Thoracic aorta (tissue), 2 donors: ENCODE data around the gene SH3PXD2A. TPM values are rescaled to one million over a fixed set of nuclear protein-coding genes. Genes with fewer than 3 reads are reported as not detected.

Experiments
- ATAC-seq: fragments of 150-250 bp; one replicate; pipeline ENCODE4 v1.8.0; 2017; ENCODE audit warnings: low read depth; ENCODE audit not compliant: insufficient number of reproducible peaks, low FRiP score
- DNase-seq: peaks from one replicate; pipeline ENCODE4 v3.0.0-alpha.2; 2020; ENCODE audit warnings: low spot score
- H3K27ac ChIP-seq, 2 donors: fragments of 200-600 bp; sonication (generic); 1 replicate in 1 of 2; 2 replicates in 1 of 2; pipeline ENCODE4 v1.5.1; 2016; ENCODE audit warnings: mild to moderate bottlenecking in 2 of 2, moderate library complexity in 2 of 2
- H3K27me3 ChIP-seq: fragments of 200-600 bp; sonication (generic); replicated peaks from 2 replicates; pipeline ENCODE4 v1.6.0; 2016; ENCODE audit warnings: mild to moderate bottlenecking; ENCODE audit not compliant: insufficient read depth
- H3K36me3 ChIP-seq: fragments of 200-600 bp; sonication (generic); one replicate; pipeline ENCODE4 v1.5.1; 2016
- H3K4me1 ChIP-seq, 2 donors: fragments of 200-600 bp; sonication (generic); 1 replicate in 1 of 2; 2 replicates in 1 of 2; pipeline versions ENCODE4 v1.5.1 to v1.6.0; 2016; ENCODE audit warnings: low read depth in 2 of 2, mild to moderate bottlenecking in 1 of 2; ENCODE audit not compliant: control insufficient read depth in 1 of 2
- H3K4me3 ChIP-seq: fragments of 200-600 bp; sonication (generic); 2 replicates; pipeline ENCODE4 v1.5.1; 2016; ENCODE audit warnings: mild to moderate bottlenecking
- H3K9me3 ChIP-seq: fragments of 200-600 bp; sonication (generic); 2 replicates; pipeline ENCODE4 v1.5.1; 2016
- CTCF ChIP-seq: fragments of 200-600 bp; sonication (generic); IDR thresholded peaks from one replicate; pipeline ENCODE4 v1.5.1; 2019; ENCODE audit warnings: antibody characterized with exemption
- total RNA-seq, 2 donors: library from RNA; depleted of rRNA; stranded (reverse); fragments of >200 nt; gene quantifications; one replicate each; pipeline versions ENCODE4 v1.1.0 to v1.2.3, GENCODE V29; 2016

The SH3PXD2A gene
- total RNA-seq, 2 donors from 2014 or later: 28.3 to 51.5 TPM

DNA sequence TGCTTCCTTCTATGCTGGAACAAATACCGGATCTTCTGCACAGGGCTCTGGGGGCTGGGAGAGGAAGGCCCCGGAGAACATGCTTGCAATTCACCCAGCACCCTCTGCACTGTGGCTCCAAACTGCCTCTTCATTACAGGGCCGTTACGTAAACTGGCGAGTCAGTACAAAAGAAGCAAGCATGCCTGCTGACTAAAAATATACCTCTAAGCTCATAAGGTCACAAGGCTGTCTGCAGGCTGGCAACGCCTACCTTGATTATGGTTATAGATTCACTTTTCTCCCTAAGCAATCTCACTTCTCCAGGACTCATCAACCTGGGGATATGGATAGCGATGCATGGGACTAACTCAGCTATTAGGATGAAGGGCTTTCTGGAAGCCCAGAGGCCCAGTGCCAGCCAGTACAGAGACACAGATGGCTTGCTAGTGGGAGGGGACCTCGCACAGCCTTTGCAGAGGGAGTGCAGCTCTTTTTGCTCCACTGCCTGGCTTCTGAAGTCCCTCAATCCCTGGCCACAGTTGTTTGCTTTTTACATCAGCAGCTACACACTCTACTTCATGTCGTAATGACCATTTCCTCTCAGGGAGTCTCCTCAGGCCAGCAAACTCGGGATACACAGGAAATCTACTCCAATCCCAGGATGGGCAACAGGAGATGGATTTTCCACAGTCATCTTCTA is 96.1 kb downstream of the SH3PXD2A start:
- ATAC-seq: peak; percentile 82
- Histone ChIP-seq H3K9me3 (no peaks in the 10 kb centered on the region), H3K27ac (peak overlapping the region; percentile 74 to 76), H3K4me1 (peaks cover 17 to 56% of the 10 kb centered on the region in 2 donors), H3K4me3 (no peak overlapping the region), H3K36me3 (no peaks in the 10 kb centered on the region), H3K27me3 (no peaks in the 10 kb centered on the region)
- TF ChIP-seq CTCF: peak; percentile 24
- peak; percentile 28 for DNase-seq

DNA sequence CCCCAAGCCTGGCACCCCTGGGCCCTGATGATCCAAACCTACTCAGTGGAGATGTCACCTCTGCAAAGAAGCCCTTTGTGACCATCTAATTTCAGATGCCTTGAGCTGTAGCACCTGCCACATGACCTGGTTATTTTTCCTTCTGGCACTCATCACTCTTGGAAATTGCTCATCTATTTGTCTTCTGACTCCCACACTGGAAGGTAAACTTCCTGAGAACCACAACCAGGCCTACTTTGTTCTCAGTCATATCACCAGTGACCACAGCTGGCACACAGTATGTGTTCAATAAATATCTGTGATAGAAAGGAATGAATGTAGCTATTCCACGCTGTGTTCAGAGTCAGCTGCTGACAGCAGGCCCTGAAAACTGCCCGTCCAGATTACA is 97.1 kb downstream of the SH3PXD2A start:
- DNase-seq (no peak), ATAC-seq (no peak)
- H3K27ac ChIP-seq: peak overlapping the region; percentile 74 to 76
- H3K4me1 ChIP-seq: peaks cover 17 to 46% of the 10 kb centered on the region in 2 donors
- no peaks in the 10 kb centered on the region for H3K27me3 ChIP-seq
- H3K4me3 ChIP-seq: no peak overlapping the region
- no peaks in the 10 kb centered on the region for H3K36me3 ChIP-seq
- no peak for TF ChIP-seq CTCF
- no peaks in the 10 kb centered on the region for H3K9me3 ChIP-seq

- DNase-seq (no peak), ATAC-seq (no peak)
- Histone ChIP-seq H3K4me1 (peaks cover 17 to 40% of the 10 kb centered on the region in 2 donors), H3K9me3 (no peaks in the 10 kb centered on the region), H3K36me3 (no peaks in the 10 kb centered on the region), H3K4me3 (no peak overlapping the region), H3K27ac (peak overlapping the region; percentile 74 to 76), H3K27me3 (no peaks in the 10 kb centered on the region)
- no peak for TF ChIP-seq CTCF
Measured at GRCh38 chr10:103757531-103758293, 97.7 kb downstream of the SH3PXD2A start.

DNA sequence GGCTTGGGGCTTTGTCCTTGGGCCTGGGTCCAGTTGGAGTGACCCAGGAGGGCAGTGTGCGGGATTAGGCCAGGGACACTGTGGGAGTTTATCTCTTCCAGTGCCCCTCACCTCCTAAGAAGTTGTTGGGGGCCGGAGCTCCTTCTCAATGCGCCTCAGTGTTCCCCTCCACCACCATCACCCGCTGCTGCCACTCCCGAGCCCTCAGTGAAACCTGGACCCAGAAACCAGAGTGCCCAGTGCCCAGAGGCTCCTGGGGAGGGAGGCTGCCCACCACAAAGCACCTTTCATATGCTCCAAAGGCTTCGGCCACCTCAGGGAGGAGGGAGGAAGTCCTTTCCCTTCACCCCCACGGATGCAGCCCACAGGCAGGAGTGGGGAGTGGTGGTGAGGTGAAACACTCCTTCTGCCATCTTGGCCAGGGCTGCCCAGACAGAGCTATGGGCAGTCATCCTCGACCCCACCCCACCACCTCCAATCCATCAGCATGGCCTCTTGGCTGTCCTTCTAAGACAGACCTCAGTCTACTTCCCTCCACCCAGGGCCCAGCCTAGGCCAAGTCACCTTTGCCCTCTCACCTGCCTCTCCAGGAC is 99.0 kb downstream of the SH3PXD2A start:
- TF ChIP-seq CTCF: no peak
- ATAC-seq: no peak
- H3K27ac ChIP-seq: no peak overlapping the region
- no peaks in the 10 kb centered on the region for H3K36me3 ChIP-seq
- DNase-seq: no peak
- peaks cover 22 to 47% of the 10 kb centered on the region in 2 donors for H3K4me1 ChIP-seq
- no peaks in the 10 kb centered on the region for H3K9me3 ChIP-seq
- no peak overlapping the region for H3K4me3 ChIP-seq
- H3K27me3 ChIP-seq: no peaks in the 10 kb centered on the region

GRCh38 chr10:103752680-103753248 is 102.6 kb downstream of the SH3PXD2A start:
- H3K9me3 ChIP-seq: no peaks in the 10 kb centered on the region
- DNase-seq: no peak
- no peak overlapping the region for H3K27ac ChIP-seq
- H3K27me3 ChIP-seq: no peaks in the 10 kb centered on the region
- no peak for ATAC-seq
- H3K4me1 ChIP-seq: peaks cover 5 to 20% of the 10 kb centered on the region in 2 donors
- H3K36me3 ChIP-seq: no peaks in the 10 kb centered on the region
- TF ChIP-seq CTCF: peak; percentile 69
- H3K4me3 ChIP-seq: no peak overlapping the region
